ENCODE measurements around the gene ATP9B.

ATP9B gene

GRCh38 chr18:79401494-79402208 lies 332.5 kb downstream of the ATP9B start:
- no peak for DNase-seq (ENCODE audit: low read depth)
- TF ChIP-seq, protein P1, sequence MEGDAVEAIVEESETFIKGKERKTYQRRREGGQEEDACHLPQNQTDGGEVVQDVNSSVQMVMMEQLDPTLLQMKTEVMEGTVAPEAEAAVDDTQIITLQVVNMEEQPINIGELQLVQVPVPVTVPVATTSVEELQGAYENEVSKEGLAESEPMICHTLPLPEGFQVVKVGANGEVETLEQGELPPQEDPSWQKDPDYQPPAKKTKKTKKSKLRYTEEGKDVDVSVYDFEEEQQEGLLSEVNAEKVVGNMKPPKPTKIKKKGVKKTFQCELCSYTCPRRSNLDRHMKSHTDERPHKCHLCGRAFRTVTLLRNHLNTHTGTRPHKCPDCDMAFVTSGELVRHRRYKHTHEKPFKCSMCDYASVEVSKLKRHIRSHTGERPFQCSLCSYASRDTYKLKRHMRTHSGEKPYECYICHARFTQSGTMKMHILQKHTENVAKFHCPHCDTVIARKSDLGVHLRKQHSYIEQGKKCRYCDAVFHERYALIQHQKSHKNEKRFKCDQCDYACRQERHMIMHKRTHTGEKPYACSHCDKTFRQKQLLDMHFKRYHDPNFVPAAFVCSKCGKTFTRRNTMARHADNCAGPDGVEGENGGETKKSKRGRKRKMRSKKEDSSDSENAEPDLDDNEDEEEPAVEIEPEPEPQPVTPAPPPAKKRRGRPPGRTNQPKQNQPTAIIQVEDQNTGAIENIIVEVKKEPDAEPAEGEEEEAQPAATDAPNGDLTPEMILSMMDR (conservative IDR thresholded peaks at IDR 0.05; ENCODE audit: control insufficient read depth, insufficient read depth, low read depth, low read length) = no peak
- H3K4me3 ChIP-seq (ENCODE audit: control insufficient read depth, low read depth, low read length) = no peak overlapping the region

DNA sequence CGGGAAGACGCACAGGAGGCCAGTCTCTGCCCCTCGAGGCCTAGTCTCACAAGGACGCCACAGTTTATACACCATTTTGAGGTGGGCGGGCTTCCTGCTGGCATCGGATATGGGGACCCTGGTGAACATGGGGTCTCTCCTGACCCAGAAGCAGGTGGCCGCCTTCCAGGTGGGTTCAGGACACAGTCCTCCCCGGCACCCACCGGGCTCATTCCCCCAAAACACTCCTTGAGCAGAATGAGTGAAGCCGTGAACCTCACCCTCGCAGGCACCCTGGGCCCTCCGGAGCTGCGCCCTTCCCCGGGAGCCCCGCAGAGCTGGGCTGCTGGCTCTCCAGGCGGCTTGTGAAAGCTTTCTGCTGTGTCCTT lies 333.0 kb downstream of the ATP9B start:
- no peak overlapping the region for H3K4me3 ChIP-seq (ENCODE audit: control insufficient read depth, low read depth, low read length)
- no peak for DNase-seq (ENCODE audit: low read depth)
- TF ChIP-seq, protein P1 (conservative IDR thresholded peaks at IDR 0.05; ENCODE audit: control insufficient read depth, insufficient read depth, low read depth, low read length) = no peak

DNA sequence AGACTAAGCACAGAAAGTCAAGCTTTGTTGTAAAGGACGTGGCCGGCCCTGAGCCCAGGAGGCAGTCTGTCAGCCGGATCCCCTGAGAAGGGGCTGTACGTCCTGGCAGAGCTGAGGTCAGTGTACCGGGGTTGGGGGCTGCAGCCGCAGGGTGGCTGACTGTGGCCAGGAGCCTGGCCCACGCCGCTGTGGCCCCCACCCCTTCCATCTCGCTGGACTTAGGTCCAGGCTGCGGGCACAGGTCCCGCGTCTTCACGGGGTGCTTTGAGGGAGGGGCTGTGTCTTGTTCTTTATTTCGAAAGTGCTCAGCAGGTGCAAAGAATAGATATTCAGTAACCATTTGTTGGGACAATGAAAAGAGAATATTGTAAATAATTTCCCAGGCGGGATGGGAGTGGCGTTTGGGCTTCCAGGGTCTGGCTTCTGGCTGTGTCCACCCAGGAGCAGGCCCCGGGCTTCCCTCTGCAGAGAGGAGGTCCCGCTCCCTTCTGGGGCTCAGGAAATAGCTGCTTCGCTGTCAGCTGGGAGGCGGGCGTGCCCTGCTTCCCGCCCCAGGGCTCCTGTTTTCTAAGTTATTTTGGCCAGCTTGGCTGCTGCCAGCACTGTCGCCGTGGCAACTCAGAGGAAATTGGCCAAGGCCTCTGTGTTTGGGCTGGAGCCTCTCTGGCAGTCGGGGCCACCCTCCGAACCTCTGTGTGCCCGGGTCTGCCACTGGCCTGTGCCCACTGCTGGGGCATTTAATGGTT lies 334.0 kb downstream of the ATP9B start:
- no peak for DNase-seq (ENCODE audit: low read depth)
- H3K4me3 ChIP-seq (ENCODE audit: control insufficient read depth, low read depth, low read length) = no peak overlapping the region
- TF ChIP-seq, protein P1 (conservative IDR thresholded peaks at IDR 0.05; ENCODE audit: control insufficient read depth, insufficient read depth, low read depth, low read length) = no peak

- no peak for DNase-seq (ENCODE audit: low read depth)
- TF ChIP-seq, protein P1 (conservative IDR thresholded peaks at IDR 0.05; ENCODE audit: control insufficient read depth, insufficient read depth, low read depth, low read length) = no peak
- H3K4me3 ChIP-seq (ENCODE audit: control insufficient read depth, low read depth, low read length) = no peak overlapping the region
These were observed 334.8 kb downstream of the ATP9B start for GRCh38 chr18:79403723-79404566.

GRCh38 chr18:79404567-79404910 lies 335.3 kb downstream of the ATP9B start:
- no peak overlapping the region for H3K4me3 ChIP-seq (ENCODE audit: control insufficient read depth, low read depth, low read length)

More at GRCh38 chr18:79404567-79404910, 335.3 kb downstream of the ATP9B start:
- no peak for DNase-seq (ENCODE audit: low read depth)
- TF ChIP-seq, protein P1 (conservative IDR thresholded peaks at IDR 0.05; ENCODE audit: control insufficient read depth, insufficient read depth, low read depth, low read length) = no peak
